Keratinocyte (primary cell): ENCODE data around the gene MED26. TPM values are rescaled to one million over a fixed set of nuclear protein-coding genes. Genes with fewer than 3 reads are reported as not detected.

ENCODE experiments used
- DNase-seq: peaks from one replicate; pipeline ENCODE4 v3.0.0-alpha.2; 2011; ENCODE audit warnings: low read depth, missing footprints, low spot score
- FAIRE-seq: peaks from 2 replicates; lab custom pipeline; 2011; peaks lifted over from hg19 to GRCh38; lab: Jason Lieb, UNC
- H2AFZ ChIP-seq: 2 replicates; pipeline ENCODE4 v1.6.0; 2012; ENCODE audit warnings: low read length, control low read depth, inconsistent platforms; ENCODE audit not compliant: control insufficient read depth
- H3K27ac ChIP-seq: 2 replicates; pipeline ENCODE4 v1.5.1; 2011; ENCODE audit warnings: low read length; ENCODE audit not compliant: control insufficient read depth, insufficient read depth
- H3K27me3 ChIP-seq: 3 replicates; pipeline ENCODE4 v1.6.0; 2011; ENCODE audit warnings: low read length; ENCODE audit not compliant: control insufficient read depth, insufficient read depth; ENCODE audit errors: extremely low read depth
- H3K36me3 ChIP-seq, 2 experiments: 2 replicates in 1 of 2; 3 replicates in 1 of 2; pipeline ENCODE4 v1.5.1; 2011; ENCODE audit warnings: low read length in 2 of 2, mild to moderate bottlenecking in 1 of 2; ENCODE audit not compliant: control insufficient read depth in 2 of 2, insufficient read depth in 2 of 2; ENCODE audit errors: extremely low read depth in 1 of 2
- H3K4me1 ChIP-seq: 3 replicates; pipeline ENCODE4 v1.5.1; 2011; ENCODE audit warnings: low read length; ENCODE audit not compliant: control insufficient read depth, insufficient read depth; ENCODE audit errors: extremely low read depth
- H3K4me2 ChIP-seq: 3 replicates; pipeline ENCODE4 v1.6.0; 2011; ENCODE audit warnings: low read depth, low read length; ENCODE audit not compliant: control insufficient read depth, insufficient read depth; ENCODE audit errors: extremely low read depth
- H3K4me3 ChIP-seq, 3 experiments: fragments of 200-600 bp in 1 of 3; sonication (generic) in 1 of 3; 2 replicates in 2 of 3; 3 replicates in 1 of 3; pipeline ENCODE4 v1.5.1; 2011 to 2016; ENCODE audit warnings: low read length in 3 of 3, mild to moderate bottlenecking in 3 of 3, control low read depth in 2 of 3, inconsistent platforms in 1 of 3, low read depth in 1 of 3, mixed read lengths in 1 of 3, mixed run types in 1 of 3, moderate library complexity in 1 of 3; ENCODE audit not compliant: control insufficient read depth in 2 of 3, insufficient read depth in 2 of 3; ENCODE audit errors: extremely low read depth in 1 of 3
- H3K79me2 ChIP-seq: 2 replicates; pipeline ENCODE4 v1.6.0; 2012; ENCODE audit warnings: low read length; ENCODE audit not compliant: control insufficient read depth, insufficient read depth
- H3K9ac ChIP-seq: 3 replicates; pipeline ENCODE4 v1.6.0; 2011; ENCODE audit warnings: low read length; ENCODE audit not compliant: control insufficient read depth, insufficient read depth; ENCODE audit errors: extremely low read depth
- H3K9me1 ChIP-seq: 3 replicates; pipeline ENCODE4 v1.6.0; 2011; ENCODE audit warnings: low read length; ENCODE audit not compliant: control insufficient read depth, insufficient read depth; ENCODE audit errors: extremely low read depth
- H3K9me3 ChIP-seq: 2 replicates; pipeline ENCODE4 v1.5.1; 2012; ENCODE audit warnings: low read depth, low read length; ENCODE audit not compliant: control insufficient read depth
- H4K20me1 ChIP-seq: 3 replicates; pipeline ENCODE4 v1.6.0; 2011; ENCODE audit warnings: low read length; ENCODE audit not compliant: control insufficient read depth, insufficient read depth; ENCODE audit errors: extremely low read depth
- EZH2 ChIP-seq: IDR thresholded peaks from one replicate; pipeline ENCODE4 v1.6.1; 2012; ENCODE audit warnings: inconsistent platforms, mild to moderate bottlenecking, low read length, moderate library complexity
- dilution Hi-C: fragments of 300-500 bp; cut with MboI; formaldehyde crosslinking; loops from one replicate; pipeline ENCODE4 v1.7.0; 2020; ENCODE audit warnings: low sequenced_read_pairs; ENCODE audit not compliant: extremely low pct_ligation_motif_present
- polyA plus RNA-seq, 5 experiments: library from polyadenylated mRNA; depleted of rRNA in 3 of 5; stranded (reverse) in 3 of 5; stranded (forward) in 1 of 5; unstranded in 1 of 5; fragments of >200 nt; gene quantifications; 1 replicate in 1 of 5; 2 replicates in 3 of 5; 3 replicates in 1 of 5; pipeline versions ENCODE4 v1.2.1 to v1.2.3, GENCODE V29; 2011 to 2012; ENCODE audit warnings: missing spikeins in 2 of 5, low read depth in 1 of 5, low replicate concordance in 1 of 5
- TF ChIP-seq, protein P1 (sequence below), 3 experiments: IDR thresholded peaks in 1 of 3; conservative IDR thresholded peaks in 1 of 3; optimal IDR thresholded peaks in 1 of 3; 2 replicates in 2 of 3; 3 replicates in 1 of 3; pipeline versions ENCODE3 to v1.5.1; 2011; ENCODE audit warnings: low read length in 3 of 3, mild to moderate bottlenecking in 3 of 3, moderate library complexity in 2 of 3, control low read depth in 1 of 3, inconsistent platforms in 1 of 3; ENCODE audit not compliant: insufficient read depth in 2 of 3; ENCODE audit errors: extremely low read depth in 1 of 3

The MED26 gene
- polyA plus RNA-seq, 1 donor (not counting 4 experiments of a cell fraction or from before 2014, with no cell fraction given), result 4.7 TPM

DNA sequence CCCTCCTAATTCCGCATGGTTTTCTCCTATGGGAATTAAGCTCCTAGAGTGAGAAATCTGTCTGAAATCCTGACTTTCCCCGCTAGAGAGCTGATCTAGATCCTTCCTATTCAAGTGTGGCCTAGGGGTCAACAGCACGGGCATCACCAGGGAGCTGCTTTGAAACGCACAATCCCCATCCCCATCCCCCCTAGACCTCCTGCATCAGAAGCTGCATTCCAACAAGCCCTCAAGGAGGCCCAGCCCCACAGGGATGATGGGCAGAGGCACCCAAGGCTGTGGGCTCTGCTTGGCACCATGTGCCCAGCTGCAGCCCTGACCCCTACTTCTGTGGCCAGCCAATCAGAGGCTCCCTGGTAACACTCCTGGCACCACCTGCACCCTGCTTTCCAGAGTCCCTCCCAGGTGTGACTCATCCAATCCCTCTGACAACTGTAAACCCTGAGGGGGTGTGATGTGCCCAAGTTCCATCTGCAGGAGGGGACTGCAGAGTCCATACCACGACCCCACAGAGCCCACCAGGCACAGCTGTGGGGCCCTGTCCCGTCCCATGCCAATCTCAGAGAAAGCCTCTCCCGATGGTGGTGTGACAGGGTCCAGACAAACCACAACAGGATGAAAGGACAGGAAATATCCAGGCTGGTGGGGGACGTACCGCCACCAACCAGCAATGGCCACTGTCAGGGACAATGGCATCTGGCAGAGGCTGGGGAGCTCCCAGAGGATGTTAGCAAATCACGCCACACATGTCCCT is 36.0 kb downstream of the MED26 start:
- Histone ChIP-seq H3K9ac (no peak overlapping the region), H3K36me3 (peaks cover 3 to 5% of the 10 kb centered on the region in 2 experiments), H3K9me1 (peaks cover 15% of the 10 kb centered on the region), H3K9me3 (no peaks in the 10 kb centered on the region), H3K79me2 (peaks cover 94% of the 10 kb centered on the region), H3K4me2 (no peak overlapping the region), H3K4me3 (no peak overlapping the region), H3K4me1 (peaks cover 39% of the 10 kb centered on the region), H4K20me1 (peaks cover 43% of the 10 kb centered on the region), H3K27ac (no peak overlapping the region), H2AFZ (no peak overlapping the region), H3K27me3 (no peaks in the 10 kb centered on the region)
- DNase-seq (peak; percentile 38), FAIRE-seq (no peak)
- dilution Hi-C loops, result no loop called here
- no peak for TF ChIP-seq EZH2
- TF ChIP-seq, protein P1, sequence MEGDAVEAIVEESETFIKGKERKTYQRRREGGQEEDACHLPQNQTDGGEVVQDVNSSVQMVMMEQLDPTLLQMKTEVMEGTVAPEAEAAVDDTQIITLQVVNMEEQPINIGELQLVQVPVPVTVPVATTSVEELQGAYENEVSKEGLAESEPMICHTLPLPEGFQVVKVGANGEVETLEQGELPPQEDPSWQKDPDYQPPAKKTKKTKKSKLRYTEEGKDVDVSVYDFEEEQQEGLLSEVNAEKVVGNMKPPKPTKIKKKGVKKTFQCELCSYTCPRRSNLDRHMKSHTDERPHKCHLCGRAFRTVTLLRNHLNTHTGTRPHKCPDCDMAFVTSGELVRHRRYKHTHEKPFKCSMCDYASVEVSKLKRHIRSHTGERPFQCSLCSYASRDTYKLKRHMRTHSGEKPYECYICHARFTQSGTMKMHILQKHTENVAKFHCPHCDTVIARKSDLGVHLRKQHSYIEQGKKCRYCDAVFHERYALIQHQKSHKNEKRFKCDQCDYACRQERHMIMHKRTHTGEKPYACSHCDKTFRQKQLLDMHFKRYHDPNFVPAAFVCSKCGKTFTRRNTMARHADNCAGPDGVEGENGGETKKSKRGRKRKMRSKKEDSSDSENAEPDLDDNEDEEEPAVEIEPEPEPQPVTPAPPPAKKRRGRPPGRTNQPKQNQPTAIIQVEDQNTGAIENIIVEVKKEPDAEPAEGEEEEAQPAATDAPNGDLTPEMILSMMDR (optimal IDR thresholded peaks at IDR 0.05 in 1 of 3, IDR thresholded peaks at IDR 0.05 in 1 of 3, conservative IDR thresholded peaks at IDR 0.05 in 1 of 3; ENCODE audit: extremely low read depth in 1 of 3, insufficient read depth in 2 of 3, low read length in 3 of 3), result no peak

DNA sequence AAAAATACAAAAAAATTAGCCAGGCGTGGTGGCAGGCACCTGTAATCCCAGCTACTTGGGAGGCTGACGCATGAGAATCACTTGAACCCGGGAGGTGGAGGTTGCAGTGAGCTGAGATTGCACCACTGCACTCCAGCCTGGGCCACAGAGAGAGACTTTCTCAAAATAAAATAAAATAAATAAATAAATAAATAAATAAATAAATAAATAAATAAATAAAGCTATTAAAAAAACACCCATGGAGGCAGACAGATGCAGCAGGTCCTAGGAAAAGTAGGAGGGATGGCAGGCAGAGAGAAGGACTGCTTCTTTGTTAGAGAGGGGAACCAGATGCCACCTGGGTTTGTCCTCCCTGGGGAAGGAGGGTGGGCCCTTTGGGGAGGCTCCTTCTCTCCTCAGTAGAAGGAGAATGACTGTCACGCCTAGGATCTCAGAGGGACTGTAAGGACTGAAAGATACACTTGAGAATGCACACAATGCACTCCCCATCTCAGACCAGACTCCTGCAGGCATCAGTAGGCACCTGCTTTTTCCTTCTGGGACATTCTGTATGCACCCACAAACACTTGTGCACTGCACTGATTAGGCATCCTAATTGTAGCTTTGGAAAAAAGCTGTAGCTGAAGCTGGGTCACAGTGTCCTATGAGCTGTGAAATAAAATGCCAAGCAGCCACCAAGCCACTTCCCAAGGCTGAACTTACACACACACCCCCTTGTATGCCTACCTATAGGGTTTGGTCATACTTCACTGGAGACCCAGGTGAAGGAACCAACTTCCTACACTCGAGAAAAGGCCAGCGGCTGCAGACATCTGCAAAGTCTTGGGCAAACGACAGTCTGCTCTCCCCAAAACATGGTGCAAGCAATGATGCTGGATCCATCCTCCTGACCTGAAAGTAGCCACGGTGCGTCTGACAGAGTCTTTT is 36.9 kb downstream of the MED26 start:
- H3K79me2 ChIP-seq, result peaks cover 94% of the 10 kb centered on the region
- no peak overlapping the region for H3K4me3 ChIP-seq
- FAIRE-seq, result no peak
- H3K9ac ChIP-seq, result no peak overlapping the region
- TF ChIP-seq, protein P1 (optimal IDR thresholded peaks at IDR 0.05 in 1 of 3, IDR thresholded peaks at IDR 0.05 in 1 of 3, conservative IDR thresholded peaks at IDR 0.05 in 1 of 3; ENCODE audit: extremely low read depth in 1 of 3, insufficient read depth in 2 of 3, low read length in 3 of 3), result no peak
- no peak for TF ChIP-seq EZH2
- no peaks in the 10 kb centered on the region for H3K27me3 ChIP-seq
- dilution Hi-C loops, result no loop called here
- peaks cover 23% of the 10 kb centered on the region for H3K9me1 ChIP-seq
- no peak overlapping the region for H3K27ac ChIP-seq
- peaks cover 3 to 7% of the 10 kb centered on the region in 2 experiments for H3K36me3 ChIP-seq
- no peak overlapping the region for H2AFZ ChIP-seq
- H3K4me2 ChIP-seq, result no peak overlapping the region
- peaks cover 40% of the 10 kb centered on the region for H4K20me1 ChIP-seq
- no peak for DNase-seq
- no peaks in the 10 kb centered on the region for H3K9me3 ChIP-seq
- peaks cover 39% of the 10 kb centered on the region for H3K4me1 ChIP-seq
